Colonic mucosa (tissue), 4 donors: Measurements from ENCODE around the gene TBX18. TPM values are rescaled to one million over a fixed set of nuclear protein-coding genes. Genes with fewer than 3 reads are reported as not detected.

ENCODE experiments used
- DNase-seq: peaks from one replicate; pipeline ENCODE4 v3.0.0-alpha.2; 2020
- H3K27ac ChIP-seq: fragments of 200-600 bp; one replicate; pipeline ENCODE4 v1.8.0; 2021
- H3K27me3 ChIP-seq: fragments of 200-600 bp; one replicate; pipeline ENCODE4 v1.8.0; 2021
- H3K36me3 ChIP-seq: fragments of 200-600 bp; one replicate; pipeline ENCODE4 v1.8.0; 2021
- H3K4me1 ChIP-seq: fragments of 200-600 bp; one replicate; pipeline ENCODE4 v1.8.0; 2021; ENCODE audit warnings: mild to moderate bottlenecking
- H3K4me3 ChIP-seq: fragments of 200-600 bp; one replicate; pipeline ENCODE4 v1.8.0; 2021
- H3K9ac ChIP-seq, 2 donors: one replicate each; pipeline ENCODE4 v1.7.0; 2013; ENCODE audit warnings: control low read depth in 2 of 2, low read depth in 2 of 2, low read length in 2 of 2
- H3K9me3 ChIP-seq: fragments of 200-600 bp; one replicate; pipeline ENCODE4 v1.8.0; 2021
- CTCF ChIP-seq: fragments of 200-600 bp; IDR thresholded peaks from one replicate; pipeline ENCODE4 v1.8.0; 2022; ENCODE audit warnings: antibody characterized with exemption, mild to moderate bottlenecking
- intact Hi-C: fragments of 100-400 bp; cut with DNase I; formaldehyde crosslinking; loops from one replicate; pipeline ENCODE4 v1.14.1; 2022
- total RNA-seq, 2 donors: library from RNA; stranded (reverse); fragmentation: NEBNext Ultra II Directional in 1 of 2; extraction: Animal tissue kit (Norgen Biotek cat#: 25700) in 1 of 2; gene quantifications; one replicate each; pipeline ENCODE4 v1.2.1, GENCODE V29; 2021
- donor health status: healthy.
- donor health status: DM: no; HTN: no; CAD: no.
- donor health status: DM: no; HTN: no; CAD: no.

TBX18 gene
- total RNA-seq, 2 donors from 2014 or later, result 0.25 to 0.35 TPM

- DNase-seq, result no peak
- Histone ChIP-seq H3K4me1 (no peaks in the 10 kb centered on the region), H3K36me3 (no peaks in the 10 kb centered on the region), H3K27me3 (no peaks in the 10 kb centered on the region), H3K9me3 (no peaks in the 10 kb centered on the region), H3K27ac (no peak overlapping the region), H3K4me3 (no peak overlapping the region), H3K9ac (no peak overlapping the region)
- no peak for TF ChIP-seq CTCF
- intact Hi-C loops, result no loop called here
These were observed 40.3 kb upstream of the TBX18 start for GRCh38 chr6:84804720-84805119.

GRCh38 chr6:84801250-84801649, 36.9 kb upstream of the TBX18 start:
- intact Hi-C loops, result no loop called here
- Histone ChIP-seq H3K36me3 (no peaks in the 10 kb centered on the region), H3K27me3 (no peaks in the 10 kb centered on the region), H3K4me1 (no peaks in the 10 kb centered on the region), H3K4me3 (no peak overlapping the region), H3K9me3 (no peaks in the 10 kb centered on the region), H3K27ac (no peak overlapping the region), H3K9ac (no peak overlapping the region)
- no peak for DNase-seq
- TF ChIP-seq CTCF, result no peak

GRCh38 chr6:84798257-84798656, 33.9 kb upstream of the TBX18 start:
- Histone ChIP-seq H3K9me3 (no peaks in the 10 kb centered on the region), H3K27me3 (no peaks in the 10 kb centered on the region), H3K27ac (no peak overlapping the region), H3K9ac (no peak overlapping the region), H3K36me3 (no peaks in the 10 kb centered on the region), H3K4me3 (no peak overlapping the region), H3K4me1 (no peaks in the 10 kb centered on the region)
- no peak for DNase-seq
- no peak for TF ChIP-seq CTCF
- intact Hi-C loops, result no loop called here

- TF ChIP-seq CTCF, result no peak
- no peak for DNase-seq
- H3K9ac ChIP-seq, result no peak overlapping the region
- no peaks in the 10 kb centered on the region for H3K27me3 ChIP-seq
- no peaks in the 10 kb centered on the region for H3K9me3 ChIP-seq
- no peak overlapping the region for H3K27ac ChIP-seq
- intact Hi-C loops, result no loop called here
- H3K4me3 ChIP-seq, result no peak overlapping the region
- no peaks in the 10 kb centered on the region for H3K36me3 ChIP-seq
- no peaks in the 10 kb centered on the region for H3K4me1 ChIP-seq
These were observed 31.9 kb upstream of the TBX18 start for GRCh38 chr6:84796343-84796742.

- no peak overlapping the region for H3K4me3 ChIP-seq
- H3K27me3 ChIP-seq, result no peaks in the 10 kb centered on the region
- intact Hi-C loops, result no loop called here
- no peak for TF ChIP-seq CTCF
- no peaks in the 10 kb centered on the region for H3K9me3 ChIP-seq
- no peak overlapping the region for H3K9ac ChIP-seq
- no peak overlapping the region for H3K27ac ChIP-seq
- no peaks in the 10 kb centered on the region for H3K36me3 ChIP-seq
- no peak for DNase-seq
- H3K4me1 ChIP-seq, result no peaks in the 10 kb centered on the region
These were observed 27.5 kb upstream of the TBX18 start for GRCh38 chr6:84791927-84792326.

- no peak overlapping the region for H3K4me3 ChIP-seq
- no peak overlapping the region for H3K9ac ChIP-seq
- H3K27ac ChIP-seq, result no peak overlapping the region
- DNase-seq, result no peak
- TF ChIP-seq CTCF, result no peak
- no peaks in the 10 kb centered on the region for H3K36me3 ChIP-seq
- no peaks in the 10 kb centered on the region for H3K4me1 ChIP-seq
- no peaks in the 10 kb centered on the region for H3K9me3 ChIP-seq
- H3K27me3 ChIP-seq, result no peaks in the 10 kb centered on the region
- intact Hi-C loops, result no loop called here
These were observed 26.8 kb upstream of the TBX18 start for GRCh38 chr6:84791233-84791632.
